Retina (tissue), 1 donor: Measurements from ENCODE around the gene MYL12A.

ENCODE experiments used
- DNase-seq: peaks from one replicate; pipeline ENCODE4 v3.0.0-alpha.2; 2016

Gene MYL12A

DNA sequence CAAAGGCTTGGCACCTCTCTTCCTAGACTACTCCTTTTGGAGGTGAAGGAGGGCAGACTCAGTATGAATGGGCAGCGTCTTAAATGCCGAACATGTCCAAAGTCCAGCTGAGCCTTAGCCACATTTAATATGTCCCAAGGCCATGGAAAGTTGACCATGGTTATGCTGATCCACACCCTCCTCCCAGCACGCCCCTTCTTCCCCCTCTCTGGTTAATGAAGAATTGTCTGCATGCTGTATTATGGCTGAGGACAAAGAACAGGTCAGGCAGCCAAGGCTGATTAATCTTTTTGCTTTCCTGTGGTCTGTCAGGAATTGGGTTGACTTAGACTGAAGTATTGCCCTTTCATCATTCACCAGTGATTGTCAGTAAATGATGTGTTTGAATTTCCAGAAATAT, 22.0 kb upstream of the MYL12A start:
- DNase-seq = no peak

DNA sequence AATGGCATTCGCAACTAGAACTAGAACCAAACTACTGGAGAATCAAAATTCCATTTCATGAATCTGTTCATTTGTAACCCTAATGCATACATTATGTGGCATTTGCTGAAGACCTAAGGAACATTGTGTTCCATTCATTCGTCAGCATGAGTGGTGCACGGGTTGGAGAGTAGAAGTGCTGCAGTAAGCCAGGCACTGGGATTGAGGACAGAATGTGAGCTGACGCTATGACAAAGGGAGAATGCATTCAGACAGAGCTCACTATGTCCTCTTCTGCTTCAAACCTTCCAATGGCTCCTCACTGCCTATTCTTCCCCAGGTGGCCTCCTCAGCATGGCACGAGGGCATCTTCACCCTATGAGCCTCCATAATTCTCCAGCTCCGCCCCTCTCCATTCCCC, 21.6 kb upstream of the MYL12A start:
- no peak for DNase-seq

DNA sequence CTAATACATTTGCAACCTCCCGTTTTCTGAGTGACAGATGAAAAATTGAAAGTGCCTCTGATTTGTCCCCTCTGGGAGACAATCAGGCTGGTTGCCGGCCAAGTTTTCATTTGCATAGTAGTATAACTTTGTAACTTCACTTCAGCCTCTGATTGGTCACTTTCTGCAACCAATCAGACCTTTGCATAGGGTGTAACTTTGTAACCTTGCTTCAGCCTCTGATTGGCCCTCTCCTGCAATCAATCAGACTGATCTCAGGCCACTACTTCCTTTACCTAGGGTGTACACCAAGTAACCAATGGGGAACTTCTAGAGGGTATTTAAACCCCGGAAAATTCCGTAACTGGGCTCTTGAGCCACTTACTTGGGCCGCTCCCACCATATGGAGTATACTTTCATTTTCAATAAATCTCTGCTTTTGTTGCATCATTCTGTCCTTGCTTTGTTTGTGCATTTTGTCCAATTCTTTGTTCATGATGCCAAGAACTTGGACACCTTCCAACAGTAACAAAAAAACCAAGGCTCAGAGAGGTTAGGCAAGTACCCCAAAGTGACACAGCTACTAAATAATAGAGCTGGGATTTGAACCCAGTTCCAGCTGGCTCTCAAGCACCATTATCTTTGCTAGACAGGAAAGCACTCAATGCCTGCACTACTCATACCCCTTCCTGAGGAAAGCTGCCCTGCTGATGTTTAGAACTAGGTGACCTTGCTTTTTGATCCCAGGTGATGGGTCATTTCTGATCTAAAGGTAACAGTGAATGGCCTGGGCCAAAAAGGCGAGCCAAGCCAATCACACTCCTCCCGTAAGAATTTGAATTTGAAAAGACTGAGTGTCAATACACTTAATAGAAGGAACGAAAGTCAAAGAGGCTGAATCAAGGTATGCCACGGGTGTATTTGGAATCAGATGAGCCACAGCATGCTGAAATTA, 16.9 kb upstream of the MYL12A start:
- no peak for DNase-seq

DNA sequence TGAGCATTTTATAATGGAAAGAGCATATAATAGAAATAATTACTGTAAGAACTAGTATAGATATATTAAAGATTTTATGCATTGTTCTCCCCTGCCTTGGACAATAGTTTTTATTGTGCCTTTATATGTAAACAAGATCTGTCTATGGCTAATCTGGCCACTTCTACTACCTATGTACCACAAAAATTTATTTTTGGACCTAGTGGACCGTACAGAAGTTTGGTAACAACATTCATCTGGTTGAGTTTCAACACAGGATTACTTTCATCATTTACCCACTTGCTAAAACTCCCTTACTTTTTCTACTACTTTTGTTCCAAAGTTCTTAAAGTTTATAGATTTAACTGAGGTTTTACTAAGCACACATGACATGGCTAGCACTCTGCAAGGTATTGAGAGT, 14.6 kb upstream of the MYL12A start:
- no peak for DNase-seq

DNA sequence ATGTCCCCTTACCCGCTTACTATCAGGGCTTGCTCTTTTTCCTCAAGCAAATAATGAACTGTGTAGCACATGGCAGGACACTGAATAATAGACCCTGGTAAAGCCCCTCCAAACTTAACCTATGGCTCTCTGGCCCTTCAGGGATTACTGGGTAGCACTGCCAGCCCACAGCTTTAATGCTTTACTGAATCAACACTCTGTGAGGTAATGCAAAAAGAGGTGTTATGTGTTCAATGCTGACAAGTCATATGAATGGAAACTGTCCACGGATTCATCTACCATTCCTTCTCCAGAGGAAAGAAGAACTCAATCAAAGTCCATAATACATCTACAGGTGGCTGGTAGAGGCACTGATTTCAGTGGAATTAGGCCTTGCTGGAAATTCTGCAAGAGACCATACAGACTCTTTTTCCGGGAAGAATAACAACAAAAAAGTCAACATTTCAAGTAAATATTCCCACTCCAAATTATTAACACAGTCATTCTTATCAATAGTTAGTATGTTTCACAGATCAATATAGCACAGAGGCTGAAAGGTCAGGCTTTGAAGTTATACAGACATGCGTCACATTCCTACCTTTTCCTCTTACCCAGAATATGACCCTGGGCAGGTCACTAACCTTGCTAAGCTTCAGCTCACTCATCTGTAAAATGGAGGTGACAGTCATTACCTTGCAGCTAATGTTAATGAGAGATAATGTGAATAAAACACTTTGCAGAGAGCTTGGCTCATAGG, 14.0 kb upstream of the MYL12A start:
- no peak for DNase-seq

DNA sequence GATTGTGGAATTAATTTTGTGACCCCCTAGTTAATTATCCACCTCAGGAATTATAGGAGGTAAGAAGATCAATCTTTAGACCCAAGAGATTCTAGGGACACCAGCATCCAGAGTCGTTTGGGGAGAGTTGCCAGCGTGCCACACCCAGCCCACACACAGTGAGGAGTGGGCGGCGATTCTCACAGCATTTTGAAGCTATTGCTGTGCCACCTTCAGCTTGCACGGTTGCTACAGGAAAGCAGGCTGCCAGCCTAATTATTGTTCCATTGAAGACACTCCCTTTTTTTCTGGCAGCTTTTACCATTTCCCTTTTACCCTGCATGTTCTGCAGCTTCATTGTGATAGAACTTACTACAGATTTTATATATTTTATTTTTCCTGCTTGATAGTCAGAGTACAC, 13.1 kb upstream of the MYL12A start:
- DNase-seq = no peak

DNA sequence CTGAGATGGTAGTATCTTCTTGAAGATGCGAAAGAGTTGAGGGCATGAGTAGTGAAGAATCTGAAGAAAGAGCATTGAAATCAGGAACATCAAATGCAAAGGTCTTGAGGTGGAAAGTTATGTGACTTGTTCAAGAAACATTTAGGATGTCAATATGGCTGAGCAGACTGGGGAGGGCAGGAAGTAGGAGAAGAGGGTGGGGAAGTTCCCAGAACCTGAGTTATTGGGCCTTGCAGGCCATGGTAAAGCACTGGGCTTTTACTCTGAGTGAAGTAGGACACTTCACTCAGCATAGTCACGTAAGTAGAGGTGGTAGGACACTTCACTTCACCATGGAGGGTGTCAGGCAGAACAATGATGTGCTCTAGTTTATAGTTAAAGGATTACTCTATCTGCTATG, 11.8 kb upstream of the MYL12A start:
- no peak for DNase-seq

DNA sequence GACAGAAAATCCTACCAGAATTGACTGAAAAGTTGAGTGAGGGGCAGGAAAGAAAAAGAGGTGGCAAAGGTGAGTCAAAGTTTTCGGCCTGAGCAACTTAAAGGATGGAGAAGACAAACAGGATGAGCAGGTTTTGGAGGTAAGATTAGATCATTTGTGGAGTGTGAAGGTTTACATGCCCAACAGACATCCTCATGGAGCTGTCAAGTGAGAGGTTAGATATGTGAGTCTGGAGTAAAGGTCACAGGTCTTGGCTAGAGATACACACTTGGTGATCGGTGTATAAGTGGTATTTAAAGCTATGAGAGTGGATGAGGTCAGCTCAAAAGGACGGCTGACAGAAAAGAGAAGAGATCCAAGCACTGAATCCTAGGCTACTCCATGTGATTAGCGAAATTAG, 11.1 kb upstream of the MYL12A start:
- DNase-seq = no peak

DNA sequence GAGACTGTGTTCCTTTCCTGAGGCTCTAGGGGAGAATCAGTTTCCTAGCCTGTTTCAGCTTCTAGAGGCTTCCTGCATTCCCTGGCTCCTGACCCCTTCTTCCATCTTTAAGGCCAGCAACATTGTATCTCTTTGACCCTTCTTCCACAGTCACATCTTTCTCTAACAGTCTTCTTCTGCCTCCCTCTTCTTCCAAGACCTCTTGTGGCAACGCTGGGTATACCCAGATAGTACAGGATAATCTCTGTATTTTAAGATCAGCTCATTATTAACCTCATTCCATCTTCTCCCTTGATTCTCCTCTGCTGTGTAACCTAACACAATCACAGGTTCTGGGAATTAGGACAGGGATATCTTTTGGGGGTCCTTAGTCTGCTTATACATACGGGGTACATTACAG, 8.9 kb upstream of the MYL12A start:
- DNase-seq = no peak

DNA sequence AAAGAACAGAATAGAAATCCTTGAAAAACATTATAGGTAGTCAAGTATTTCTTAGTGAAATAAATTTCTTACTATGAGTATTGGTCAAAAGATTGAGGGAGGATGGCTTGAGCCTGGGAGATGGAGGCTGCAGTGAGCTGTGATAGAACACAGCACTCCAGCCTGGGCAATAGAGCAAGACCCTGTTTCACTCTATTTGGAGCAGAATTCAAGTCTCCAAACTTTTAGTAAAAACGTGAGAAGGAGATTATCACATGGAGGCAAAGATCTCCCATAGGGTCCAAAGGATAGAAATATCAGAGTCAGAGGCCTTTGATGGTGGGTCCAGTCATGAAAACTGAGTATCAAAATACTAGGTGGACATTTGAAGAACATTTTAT, 2.4 kb upstream of the MYL12A start:
- DNase-seq = no peak

DNA sequence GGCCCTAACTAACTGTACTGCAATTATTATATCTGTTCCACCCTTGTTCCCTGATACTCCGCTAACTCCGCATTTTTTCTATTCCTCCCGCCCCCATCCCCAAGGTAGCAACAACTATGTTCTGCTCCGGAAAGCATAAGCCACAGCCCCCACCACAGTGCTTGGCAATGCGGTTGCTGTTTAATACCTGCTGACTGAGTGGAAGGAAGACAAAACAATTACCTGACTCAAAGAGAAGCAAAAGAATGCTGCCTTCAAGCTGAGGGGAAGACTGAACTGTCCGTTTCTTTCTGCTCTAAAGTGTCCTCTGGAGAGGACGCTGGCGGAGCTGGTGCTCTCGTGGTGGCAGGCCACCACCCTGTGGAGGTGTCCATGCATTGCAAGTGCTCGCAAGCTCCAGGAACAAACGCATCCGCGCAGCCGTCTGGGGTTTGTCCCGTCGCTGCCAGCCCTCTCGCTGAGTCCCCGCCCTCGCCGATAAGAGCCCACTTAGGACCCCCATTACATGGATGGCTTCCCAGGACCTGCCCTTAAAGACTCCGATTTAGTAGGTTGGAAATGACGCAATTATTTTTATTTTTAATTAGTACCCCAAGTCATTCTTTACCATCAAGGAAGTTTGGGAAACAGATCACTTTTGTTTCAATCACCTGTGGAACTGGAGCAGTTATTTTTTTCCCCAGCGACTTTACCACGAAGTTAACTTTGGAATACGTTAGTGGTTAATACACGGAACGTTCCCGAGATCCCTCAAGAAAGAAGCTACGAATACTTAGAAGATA, 1.6 kb upstream of the MYL12A start:
- DNase-seq = peak; percentile 88

DNA sequence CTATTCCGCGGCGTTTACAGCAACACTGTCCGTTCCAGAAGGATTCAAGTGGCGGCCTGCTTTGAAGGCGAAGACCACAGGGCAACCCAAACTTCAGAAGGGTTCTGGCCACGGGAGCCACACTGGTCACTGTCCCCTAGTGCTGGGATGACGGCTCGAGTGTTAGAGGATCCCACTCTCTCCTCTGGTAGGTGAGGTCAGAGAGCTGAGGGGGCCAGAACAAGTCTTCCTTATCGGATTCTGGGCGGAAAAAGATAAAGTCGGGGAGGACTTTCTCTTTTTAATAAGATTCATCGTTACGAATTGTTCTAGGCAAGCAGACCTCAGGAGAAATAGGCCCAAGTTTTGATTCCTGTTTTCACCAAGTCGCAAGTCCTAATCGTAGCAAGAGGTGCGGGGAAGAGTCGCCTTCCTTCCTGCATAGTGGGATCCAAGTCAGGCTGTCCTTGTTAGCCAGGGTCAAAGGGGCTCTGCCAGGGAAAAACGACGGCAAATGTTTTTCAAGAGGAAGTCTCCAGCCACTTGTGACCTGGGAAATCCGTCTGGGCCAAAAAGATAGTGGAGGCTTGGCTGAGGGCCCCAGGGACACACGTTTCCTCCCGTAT, 864 bp upstream of the MYL12A start:
- DNase-seq = peak; percentile 48

DNA sequence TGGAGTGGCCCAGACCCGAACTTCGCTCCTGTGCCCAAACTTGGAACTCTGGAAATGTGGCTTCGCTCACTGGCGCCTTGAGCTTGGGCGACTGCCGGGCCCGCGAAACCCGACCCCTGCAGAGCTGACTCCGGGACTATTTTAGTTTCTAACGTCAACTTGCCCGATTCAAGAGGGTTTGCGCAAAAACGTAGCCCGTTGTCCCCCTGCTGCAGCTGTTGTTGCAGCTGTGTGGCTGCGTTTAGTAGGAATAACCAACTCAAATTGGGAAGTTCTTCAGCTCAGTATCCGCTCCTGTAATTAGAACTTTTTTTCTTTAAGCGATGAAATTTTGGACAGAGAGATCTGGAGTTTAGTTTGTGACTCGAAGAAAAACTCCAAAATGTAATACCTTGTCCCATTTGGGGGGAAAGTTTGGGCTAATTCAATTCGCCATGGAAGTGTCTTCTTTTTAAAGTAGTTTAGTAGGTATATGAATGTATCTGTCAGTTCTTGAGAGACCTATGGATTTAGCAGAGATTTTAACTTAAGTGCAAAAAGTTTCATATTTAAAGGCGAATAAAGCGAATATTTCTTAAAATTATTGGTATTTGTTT, 559 bp downstream of the MYL12A start:
- DNase-seq = no peak

DNA sequence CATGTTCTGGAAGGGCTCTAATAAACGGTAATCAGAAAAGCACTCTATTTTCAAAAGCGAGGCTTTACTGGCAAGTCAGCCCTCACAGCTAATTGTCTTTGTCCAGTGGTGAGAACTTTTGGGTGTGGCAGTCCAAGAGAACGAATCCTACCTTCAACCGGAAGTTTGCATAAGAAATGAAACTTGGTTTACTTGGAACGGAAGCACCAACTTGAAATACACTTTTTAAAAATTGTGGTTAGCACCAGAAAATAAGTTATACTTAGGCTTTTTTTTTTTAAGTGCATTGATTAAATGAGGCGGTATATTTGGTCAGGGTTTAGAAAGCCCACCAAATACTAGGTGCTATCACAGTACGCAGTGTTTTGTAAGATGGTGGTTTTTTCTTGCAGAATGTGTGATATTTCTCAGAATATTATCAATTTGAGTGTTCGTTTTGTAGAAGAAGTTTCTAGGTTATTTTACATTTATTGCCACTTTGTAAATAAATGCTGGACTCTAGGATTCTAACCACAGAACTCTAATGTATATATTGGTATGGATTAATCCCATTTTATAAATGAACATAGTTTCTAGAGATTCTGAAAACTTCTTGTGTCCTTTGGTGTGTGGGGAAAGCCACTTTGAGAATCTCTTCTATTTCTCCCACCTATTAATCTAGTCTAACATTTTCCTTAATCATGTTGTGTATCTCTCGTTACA, 1.2 kb downstream of the MYL12A start:
- DNase-seq = no peak

DNA sequence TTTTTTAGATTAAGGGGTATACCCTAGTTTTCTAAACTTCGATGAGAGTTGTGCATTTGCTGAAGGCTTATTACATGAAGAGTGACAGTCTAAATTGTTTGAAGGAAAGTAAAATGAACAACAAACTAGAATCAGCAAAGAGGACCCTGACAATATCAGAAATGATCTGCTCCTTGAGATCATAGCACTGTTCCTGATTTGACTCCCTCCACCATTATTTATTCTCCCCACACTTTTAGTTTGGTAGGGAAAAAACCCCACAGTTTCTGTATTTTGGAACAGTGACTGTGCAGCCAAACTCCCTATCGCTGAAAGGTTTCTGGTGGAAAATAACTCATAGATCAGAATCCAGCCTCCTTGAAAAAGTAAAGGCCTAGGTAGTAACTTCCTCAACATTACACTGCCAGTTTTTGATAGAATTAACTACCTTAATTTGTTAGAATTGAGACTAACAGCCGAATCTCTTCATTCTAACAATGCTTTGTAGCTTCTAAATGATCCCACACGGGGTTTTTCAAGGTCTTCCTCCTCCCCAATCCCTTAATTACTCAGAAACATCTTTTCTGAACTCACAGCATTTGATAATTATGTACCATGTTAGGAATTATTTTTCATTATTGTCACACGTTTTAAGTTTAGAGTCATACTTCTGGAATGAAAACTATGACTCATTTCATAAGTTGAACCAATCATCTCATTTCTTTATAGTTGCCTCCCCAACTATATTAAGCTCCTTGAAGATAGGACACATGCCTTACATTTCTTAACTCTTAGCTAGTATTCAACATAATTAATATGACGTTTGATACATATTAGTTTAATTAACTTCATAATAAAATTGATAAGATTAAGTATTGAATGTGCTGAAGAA, 2.9 kb downstream of the MYL12A start:
- DNase-seq = no peak

DNA sequence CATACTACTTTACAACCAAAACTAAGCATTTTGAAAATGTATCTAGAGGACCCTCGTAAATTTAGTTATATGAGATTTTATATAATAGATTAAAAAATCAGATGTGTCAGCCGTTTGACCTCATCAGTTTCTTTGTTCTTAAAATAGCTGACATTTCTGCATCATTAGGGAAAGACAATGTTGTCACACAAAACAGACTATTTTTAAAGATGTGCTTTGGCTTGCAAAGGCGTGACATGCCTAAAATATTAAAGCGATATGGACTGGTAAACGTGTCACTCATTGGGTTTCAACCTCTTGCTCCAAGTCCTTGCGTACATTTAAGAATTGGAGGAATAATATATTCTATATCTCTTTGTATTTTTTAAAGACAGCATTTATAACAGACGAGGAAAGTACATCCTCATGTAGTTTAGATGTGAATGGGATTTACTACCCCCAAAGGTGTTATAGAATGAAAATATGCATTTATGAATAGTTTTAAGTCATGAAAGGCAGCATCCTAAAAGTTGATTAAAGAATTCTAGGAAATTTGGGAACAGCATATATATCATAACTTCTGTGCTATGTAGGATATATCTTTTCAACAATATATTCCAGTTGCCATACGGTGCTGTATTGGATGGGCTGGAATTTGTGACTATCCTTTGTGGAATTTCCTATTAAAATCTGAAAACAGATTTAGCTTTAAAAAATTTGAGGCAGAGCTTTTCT, 3.8 kb downstream of the MYL12A start:
- DNase-seq = no peak

DNA sequence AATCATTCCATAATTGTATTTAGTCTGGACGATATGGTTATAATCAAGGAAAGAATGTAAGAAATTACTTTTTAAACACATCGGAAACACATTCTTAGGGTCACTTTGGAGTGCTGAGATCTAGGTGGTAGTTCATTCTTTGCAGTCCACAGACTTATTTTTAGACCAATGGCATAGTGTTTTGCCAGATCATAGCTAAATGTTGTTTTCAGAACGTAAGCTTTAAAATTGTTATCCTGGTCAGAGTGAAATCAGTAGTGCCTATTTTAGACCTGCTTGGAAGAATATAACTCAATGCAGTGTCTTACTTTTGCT, 4.3 kb downstream of the MYL12A start:
- DNase-seq = no peak

DNA sequence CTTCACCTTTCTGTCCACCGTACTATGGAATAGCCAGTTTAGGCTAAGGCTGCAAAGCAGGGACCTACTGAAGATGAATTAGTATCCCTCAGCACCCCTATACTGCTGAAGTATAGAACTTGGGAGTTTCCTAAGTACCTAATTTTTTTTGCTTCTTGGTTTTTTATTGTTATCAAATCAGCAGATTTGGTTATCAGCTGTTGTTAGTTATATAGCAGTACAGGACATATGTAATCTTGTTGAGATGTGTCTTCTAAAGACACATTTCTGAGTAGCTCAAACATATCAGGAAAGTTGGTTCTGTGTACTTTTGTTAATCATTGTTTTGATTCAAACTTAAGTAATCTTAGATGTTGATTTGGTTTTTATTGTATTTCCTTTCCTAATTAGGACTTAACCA, 5.2 kb downstream of the MYL12A start:
- no peak for DNase-seq

DNA sequence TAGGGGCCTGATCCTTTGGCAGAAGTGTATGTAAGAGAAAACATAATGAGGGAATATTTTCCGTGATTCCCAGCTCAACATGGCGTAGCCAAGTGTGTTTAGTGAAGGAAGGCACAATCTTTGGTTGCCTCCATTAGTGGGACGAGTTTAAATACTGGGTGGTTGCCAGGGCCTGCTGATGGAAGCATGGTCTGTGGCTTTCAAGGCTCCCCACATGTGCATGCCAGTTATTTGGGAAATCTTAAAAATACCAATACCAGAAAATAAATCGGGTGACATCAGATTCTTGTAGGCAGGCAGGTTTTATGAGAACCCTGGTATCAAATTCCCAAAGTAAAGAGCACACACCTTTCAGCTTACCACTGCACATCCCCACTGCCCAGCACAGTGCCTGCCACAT, 7.1 kb downstream of the MYL12A start:
- no peak for DNase-seq

DNA sequence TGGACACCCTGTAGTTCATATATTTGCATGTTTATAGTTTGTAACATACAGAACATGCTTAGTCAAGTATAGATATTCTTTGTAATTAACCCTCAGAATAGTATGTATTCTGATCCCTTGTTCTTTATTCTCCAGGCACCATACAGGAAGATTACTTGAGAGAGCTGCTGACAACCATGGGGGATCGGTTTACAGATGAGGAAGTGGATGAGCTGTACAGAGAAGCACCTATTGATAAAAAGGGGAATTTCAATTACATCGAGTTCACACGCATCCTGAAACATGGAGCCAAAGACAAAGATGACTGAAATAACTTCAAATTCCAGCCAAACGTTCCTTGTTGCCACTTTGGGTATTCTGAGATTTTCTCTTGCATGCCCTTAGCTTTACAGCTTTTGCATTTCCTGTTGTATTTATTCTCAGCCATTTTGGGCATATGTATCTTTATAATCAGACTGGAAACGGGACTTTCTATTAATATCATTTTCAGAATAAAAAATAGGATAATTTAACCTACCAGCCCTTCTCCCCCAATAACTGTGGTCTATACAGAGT, 8.1 kb downstream of the MYL12A start:
- DNase-seq = no peak
